ENCODE results near the gene CEND1. TPM values are rescaled to one million over a fixed set of nuclear protein-coding genes. Genes with fewer than 3 reads are reported as not detected.
A peak's percentile ranks its signal among the peaks of the same experiment; 100 is the strongest.

CEND1 gene
- total and polyA plus RNA-seq, 2 of the 4 experiments (the other 2 are of a cell fraction), result 0.90 to 4.0 TPM

DNA sequence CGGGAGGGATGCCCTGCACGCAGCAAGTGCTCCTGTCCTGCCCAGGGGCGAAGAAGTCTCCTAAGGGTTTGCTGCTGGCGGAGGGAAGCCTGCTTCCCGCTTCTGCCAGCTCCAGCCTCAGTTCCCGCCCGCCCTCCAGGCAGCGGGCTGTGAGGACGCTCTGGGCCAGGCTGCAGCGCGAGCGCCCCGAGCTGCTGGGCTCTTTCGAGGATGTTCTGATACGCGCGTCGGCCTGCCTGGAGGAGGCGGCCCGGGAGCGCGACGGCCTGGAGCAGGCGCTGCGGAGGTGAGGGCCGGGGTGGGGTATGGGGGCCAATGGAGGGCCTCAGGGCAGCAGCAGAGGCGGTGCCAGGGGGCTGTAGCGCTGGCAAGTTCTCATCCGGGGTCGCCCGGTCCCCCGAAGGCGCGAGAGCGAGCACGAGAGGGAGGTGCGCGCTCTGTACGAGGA, 40.0 kb upstream of the CEND1 start:
- H3K9me1 ChIP-seq (ENCODE audit: insufficient read depth, low read length), result peaks cover 10% of the 10 kb centered on the region; the same call in 1 of the 2 replicates
- no peak overlapping the region for H2BK5ac ChIP-seq (ENCODE audit: low read depth, low read length, poor library complexity, severe bottlenecking)
- no peak overlapping the region; the same call in 1 of the 2 replicates for H4K91ac ChIP-seq (ENCODE audit: insufficient read depth, low read depth, low read length)
- H3K4ac ChIP-seq (ENCODE audit: low read depth, low read length), result no peak overlapping the region
- H3K18ac ChIP-seq (ENCODE audit: low read depth, low read length), result no peak overlapping the region
- no TSS peak for BruUV-seq (replicated peaks)
- CTCF ChIA-PET, result no interaction called here
- no peaks in the 10 kb centered on the region for H3K9me3 ChIP-seq (ENCODE audit: control insufficient read depth, insufficient read depth, low read length)
- in situ Hi-C loops (cut with MboI; ENCODE audit: low sequenced_read_pairs), result no loop called here
- H3K79me1 ChIP-seq (ENCODE audit: low read depth in 1 of 2, low read length in 2 of 2), result peaks cover 5 to 24% of the 10 kb centered on the region in 2 experiments
- no peak overlapping the region for H3K14ac ChIP-seq (replicated peaks; ENCODE audit: low read depth, low read length)
- no peak overlapping the region for H3K9ac ChIP-seq (ENCODE audit: low read depth, low read length)
- H2AK9ac ChIP-seq (replicated peaks; ENCODE audit: low read depth, low read length, poor library complexity), result peak overlapping the region; percentile 61
- TF ChIP-seq RFX5 (IDR thresholded peaks at IDR 0.05; ENCODE audit: low read depth, low read length) (no peak), MAZ (IDR thresholded peaks at IDR 0.05; ENCODE audit: borderline replicate concordance, low read depth, low read length) (no peak)
- TF ChIP-seq, protein P1, sequence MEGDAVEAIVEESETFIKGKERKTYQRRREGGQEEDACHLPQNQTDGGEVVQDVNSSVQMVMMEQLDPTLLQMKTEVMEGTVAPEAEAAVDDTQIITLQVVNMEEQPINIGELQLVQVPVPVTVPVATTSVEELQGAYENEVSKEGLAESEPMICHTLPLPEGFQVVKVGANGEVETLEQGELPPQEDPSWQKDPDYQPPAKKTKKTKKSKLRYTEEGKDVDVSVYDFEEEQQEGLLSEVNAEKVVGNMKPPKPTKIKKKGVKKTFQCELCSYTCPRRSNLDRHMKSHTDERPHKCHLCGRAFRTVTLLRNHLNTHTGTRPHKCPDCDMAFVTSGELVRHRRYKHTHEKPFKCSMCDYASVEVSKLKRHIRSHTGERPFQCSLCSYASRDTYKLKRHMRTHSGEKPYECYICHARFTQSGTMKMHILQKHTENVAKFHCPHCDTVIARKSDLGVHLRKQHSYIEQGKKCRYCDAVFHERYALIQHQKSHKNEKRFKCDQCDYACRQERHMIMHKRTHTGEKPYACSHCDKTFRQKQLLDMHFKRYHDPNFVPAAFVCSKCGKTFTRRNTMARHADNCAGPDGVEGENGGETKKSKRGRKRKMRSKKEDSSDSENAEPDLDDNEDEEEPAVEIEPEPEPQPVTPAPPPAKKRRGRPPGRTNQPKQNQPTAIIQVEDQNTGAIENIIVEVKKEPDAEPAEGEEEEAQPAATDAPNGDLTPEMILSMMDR (conservative IDR thresholded peaks at IDR 0.05; ENCODE audit: low read depth, low read length), result no peak
- peaks cover 6% of the 10 kb centered on the region; the same call in 1 of the 2 replicates for H3K27me3 ChIP-seq (ENCODE audit: control insufficient read depth, insufficient read depth, low read length)
- 0 out of 2 replicates have a peak overlapping the region, but pooled peaks have one; percentile 52 for H2AK5ac ChIP-seq (ENCODE audit: low read depth, low read length)
- no peak overlapping the region for H2BK20ac ChIP-seq (ENCODE audit: low read depth, low read length)
- peaks cover 9% of the 10 kb centered on the region; the same call in 1 of the 2 replicates for H3K36me3 ChIP-seq (ENCODE audit: control insufficient read depth, insufficient read depth, low read length)
- H3K56ac ChIP-seq (ENCODE audit: extremely low read depth, insufficient read depth, low read length), result no peak overlapping the region
- intact Hi-C loops (cut with micrococcal nuclease), result no loop called here
- H4K8ac ChIP-seq (ENCODE audit: low read depth in 2 of 2, low read length in 2 of 2), result no peak overlapping the region
- no peak overlapping the region for H3K4me3 ChIP-seq (ENCODE audit: insufficient read depth, low read depth, low read length)
- peak overlapping the region; percentile 90 for H2AFZ ChIP-seq (replicated peaks; ENCODE audit: low read length, poor library complexity)
- no peak overlapping the region; the same call in 1 of the 2 replicates for H3K27ac ChIP-seq (ENCODE audit: insufficient read depth, low read length)
- ATAC-seq (ENCODE audit: low read depth) (no peak), DNase-seq (no peak)
- no peak overlapping the region for H2BK120ac ChIP-seq (ENCODE audit: low read depth, low read length)
- H3K23ac ChIP-seq (ENCODE audit: low read depth, low read length), result no peak overlapping the region
- no peak overlapping the region for H4K5ac ChIP-seq (ENCODE audit: low read depth, low read length)
- 6% methylated on average over 12 of the region's 39 CpGs; no CpG with 5 or more reads in 1 of the 2 experiments for WGBS, 2 experiments (ENCODE audit: extremely low coverage in 2 of 2, insufficient read length in 1 of 2)
- dilution Hi-C loops (cut with HindIII; ENCODE audit: low sequenced_read_pairs, unreplicated experiment), result no loop called here
- peak overlapping the region; percentile 51 for H3K4me2 ChIP-seq (ENCODE audit: low read depth, low read length)
- peaks cover 34% of the 10 kb centered on the region for H3K4me1 ChIP-seq (ENCODE audit: control insufficient read depth, insufficient read depth, low read length)
- POLR2A ChIA-PET (ENCODE audit: unreplicated experiment), result no interaction called here
- H4K20me1 ChIP-seq (ENCODE audit: insufficient read depth, low read length), result peaks cover 38% of the 10 kb centered on the region
- no peak overlapping the region for H2BK15ac ChIP-seq (ENCODE audit: low read depth, low read length)

All from IMR-90 (cell line).